HEK293 (cell line): ENCODE results near the gene SCTR.

Experiments used
- CTCF ChIP-seq: fragments of 450-650 bp; formaldehyde crosslinking; IDR thresholded peaks from 2 replicates; pipeline ENCODE4 v1.5.1; 2016; ENCODE audit warnings: missing biosample characterization, missing genetic modification characterization
- ZBTB20 ChIP-seq: fragments of 450-650 bp; formaldehyde crosslinking; IDR thresholded peaks from 2 replicates; pipeline ENCODE4 v1.5.1; 2016; ENCODE audit warnings: missing biosample characterization, missing genetic modification characterization
- ZFP37 ChIP-seq: fragments of 450-650 bp; formaldehyde crosslinking; IDR thresholded peaks from 2 replicates; pipeline ENCODE4 v1.5.1; 2016; ENCODE audit warnings: missing biosample characterization, missing genetic modification characterization
- ZNF16 ChIP-seq: fragments of 450-650 bp; formaldehyde crosslinking; IDR thresholded peaks from 2 replicates; pipeline ENCODE4 v1.5.1; 2016; ENCODE audit warnings: low read depth, missing biosample characterization, missing genetic modification characterization
- ZNF174 ChIP-seq: fragments of 450-650 bp; formaldehyde crosslinking; IDR thresholded peaks from 2 replicates; pipeline ENCODE4 v1.5.0; 2017; ENCODE audit warnings: missing biosample characterization, mild to moderate bottlenecking, missing genetic modification characterization
- ZNF404 ChIP-seq: fragments of 450-650 bp; formaldehyde crosslinking; IDR thresholded peaks from 2 replicates; pipeline ENCODE4 v1.5.1; 2017; ENCODE audit warnings: missing biosample characterization, missing genetic modification characterization
- ZNF513 ChIP-seq: fragments of 450-650 bp; IDR thresholded peaks from 2 replicates; pipeline ENCODE4 v1.5.1; 2018; ENCODE audit warnings: missing biosample characterization, missing genetic modification characterization
- ZNF670 ChIP-seq: fragments of 450-650 bp; formaldehyde crosslinking; IDR thresholded peaks from 2 replicates; pipeline ENCODE4 v1.5.1; 2016; ENCODE audit warnings: missing biosample characterization, missing genetic modification characterization, low read depth
- TF ChIP-seq, protein P1 (sequence below): fragments of 450-650 bp; formaldehyde crosslinking; IDR thresholded peaks from 2 replicates; pipeline ENCODE4 v1.5.1; 2016; ENCODE audit warnings: missing biosample characterization, missing genetic modification characterization

GRCh38 chr2:119546447-119546767, 22.1 kb upstream of the SCTR start:
- TF ChIP-seq CTCF (tag by site-specific recombination) (no peak), ZNF404 (tag by site-specific recombination) (no peak), ZFP37 (tag by site-specific recombination) (no peak), ZNF513 (tag by site-specific recombination) (no peak), ZNF670 (tag by site-specific recombination) (no peak), ZBTB20 (tag by site-specific recombination) (no peak), ZNF174 (tag by site-specific recombination) (no peak), ZNF16 (tag by site-specific recombination) (no peak)
- TF ChIP-seq, protein P1, sequence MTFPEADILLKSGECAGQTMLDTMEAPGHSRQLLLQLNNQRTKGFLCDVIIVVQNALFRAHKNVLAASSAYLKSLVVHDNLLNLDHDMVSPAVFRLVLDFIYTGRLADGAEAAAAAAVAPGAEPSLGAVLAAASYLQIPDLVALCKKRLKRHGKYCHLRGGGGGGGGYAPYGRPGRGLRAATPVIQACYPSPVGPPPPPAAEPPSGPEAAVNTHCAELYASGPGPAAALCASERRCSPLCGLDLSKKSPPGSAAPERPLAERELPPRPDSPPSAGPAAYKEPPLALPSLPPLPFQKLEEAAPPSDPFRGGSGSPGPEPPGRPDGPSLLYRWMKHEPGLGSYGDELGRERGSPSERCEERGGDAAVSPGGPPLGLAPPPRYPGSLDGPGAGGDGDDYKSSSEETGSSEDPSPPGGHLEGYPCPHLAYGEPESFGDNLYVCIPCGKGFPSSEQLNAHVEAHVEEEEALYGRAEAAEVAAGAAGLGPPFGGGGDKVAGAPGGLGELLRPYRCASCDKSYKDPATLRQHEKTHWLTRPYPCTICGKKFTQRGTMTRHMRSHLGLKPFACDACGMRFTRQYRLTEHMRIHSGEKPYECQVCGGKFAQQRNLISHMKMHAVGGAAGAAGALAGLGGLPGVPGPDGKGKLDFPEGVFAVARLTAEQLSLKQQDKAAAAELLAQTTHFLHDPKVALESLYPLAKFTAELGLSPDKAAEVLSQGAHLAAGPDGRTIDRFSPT (tag by site-specific recombination) = no peak
